ENCODE results near the gene KMT5C.

Gene KMT5C

GRCh38 chr19:55347442-55348009 is 7.8 kb downstream of the KMT5C start:
- DNase-seq (ENCODE audit: low read depth): no peak

- no peak for DNase-seq (ENCODE audit: low read depth)
Observed at GRCh38 chr19:55348317-55349034, 8.8 kb downstream of the KMT5C start.

GRCh38 chr19:55350620-55351315 is 11.1 kb downstream of the KMT5C start:
- DNase-seq (ENCODE audit: low read depth): no peak

GRCh38 chr19:55352040-55352439 is 12.4 kb downstream of the KMT5C start:
- DNase-seq (ENCODE audit: low read depth): no peak

- no peak for DNase-seq (ENCODE audit: low read depth)
Observed at GRCh38 chr19:55352549-55353145, 13.0 kb downstream of the KMT5C start.

GRCh38 chr19:55353356-55353802 is 13.7 kb downstream of the KMT5C start:
- DNase-seq (ENCODE audit: low read depth): no peak

GRCh38 chr19:55353803-55354697 is 14.4 kb downstream of the KMT5C start:
- no peak for DNase-seq (ENCODE audit: low read depth)

GRCh38 chr19:55354698-55355212 is 15.1 kb downstream of the KMT5C start, which contains the start of gene COX6B2:
COX6B2 (minus strand) TSS chr19:55354719; CDS start chr19:55354521, 198 bp downstream.
- DNase-seq (ENCODE audit: low read depth): no peak

- no peak for DNase-seq (ENCODE audit: low read depth)
Observed at GRCh38 chr19:55355213-55355821, 15.6 kb downstream of the KMT5C start.

- no peak for DNase-seq (ENCODE audit: low read depth)
Observed at GRCh38 chr19:55358493-55358892, 18.8 kb downstream of the KMT5C start.

- no peak for DNase-seq (ENCODE audit: low read depth)
Observed at GRCh38 chr19:55358943-55359908, 19.6 kb downstream of the KMT5C start.

GRCh38 chr19:55360902-55361301 is 21.2 kb downstream of the KMT5C start:
- no peak for DNase-seq (ENCODE audit: low read depth)

GRCh38 chr19:55362174-55362989 is 22.7 kb downstream of the KMT5C start:
- no peak for DNase-seq (ENCODE audit: low read depth)

- no peak for DNase-seq (ENCODE audit: low read depth)
Observed at GRCh38 chr19:55362990-55363716, 23.5 kb downstream of the KMT5C start, which contains the start of gene GARIN5B. GARIN5B (minus strand) TSS chr19:55363260; CDS start chr19:55363066, 194 bp downstream.

- DNase-seq (ENCODE audit: low read depth): no peak
Observed at GRCh38 chr19:55365245-55365644, 25.6 kb downstream of the KMT5C start.

- DNase-seq (ENCODE audit: low read depth): no peak
Observed at GRCh38 chr19:55365964-55366363, 26.3 kb downstream of the KMT5C start.

GRCh38 chr19:55366790-55367189 is 27.1 kb downstream of the KMT5C start:
- DNase-seq (ENCODE audit: low read depth): no peak

- DNase-seq (ENCODE audit: low read depth): no peak
Observed at GRCh38 chr19:55368106-55368505, 28.4 kb downstream of the KMT5C start.

Measured in GM04504 (cell line).